HG02938 (cell line): ENCODE measurements around the gene APC.
A peak's percentile ranks its signal among the peaks of the same experiment; 100 is the strongest.

Source experiments
- ATAC-seq: cut with Tn5 transposase; IDR thresholded peaks from one replicate; pipeline ENCODE4 v1.9.1; 2021; ENCODE audit warnings: mild to moderate bottlenecking, moderate library complexity; ENCODE audit not compliant: unreplicated experiment

Gene APC

DNA sequence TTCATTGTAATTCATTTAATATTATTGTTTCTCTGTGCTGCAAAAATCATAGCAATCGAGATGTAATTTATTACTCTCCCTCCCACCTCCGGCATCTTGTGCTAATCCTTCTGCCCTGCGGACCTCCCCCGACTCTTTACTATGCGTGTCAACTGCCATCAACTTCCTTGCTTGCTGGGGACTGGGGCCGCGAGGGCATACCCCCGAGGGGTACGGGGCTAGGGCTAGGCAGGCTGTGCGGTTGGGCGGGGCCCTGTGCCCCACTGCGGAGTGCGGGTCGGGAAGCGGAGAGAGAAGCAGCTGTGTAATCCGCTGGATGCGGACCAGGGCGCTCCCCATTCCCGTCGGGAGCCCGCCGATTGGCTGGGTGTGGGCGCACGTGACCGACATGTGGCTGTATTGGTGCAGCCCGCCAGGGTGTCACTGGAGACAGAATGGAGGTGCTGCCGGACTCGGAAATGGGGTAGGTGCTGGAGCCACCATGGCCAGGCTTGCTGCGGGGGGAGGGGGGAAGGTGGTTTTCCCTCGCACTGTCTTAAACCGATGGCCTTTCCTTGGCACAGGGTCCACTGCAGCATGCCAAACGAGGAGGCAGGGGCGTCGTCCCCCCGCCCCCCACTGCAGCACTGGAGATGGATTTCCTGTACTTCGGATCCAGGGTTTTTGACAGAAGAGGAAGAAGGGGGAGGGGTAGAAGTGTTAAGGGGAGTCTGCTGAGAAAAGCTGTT is at the start of gene APC:
Gene APC, plus strand, starts transcription at position 423 of the 728 bp plus-strand sequence. CDS start 17,006 bp downstream, outside the sequence.
- peak; percentile 98 for ATAC-seq

DNA sequence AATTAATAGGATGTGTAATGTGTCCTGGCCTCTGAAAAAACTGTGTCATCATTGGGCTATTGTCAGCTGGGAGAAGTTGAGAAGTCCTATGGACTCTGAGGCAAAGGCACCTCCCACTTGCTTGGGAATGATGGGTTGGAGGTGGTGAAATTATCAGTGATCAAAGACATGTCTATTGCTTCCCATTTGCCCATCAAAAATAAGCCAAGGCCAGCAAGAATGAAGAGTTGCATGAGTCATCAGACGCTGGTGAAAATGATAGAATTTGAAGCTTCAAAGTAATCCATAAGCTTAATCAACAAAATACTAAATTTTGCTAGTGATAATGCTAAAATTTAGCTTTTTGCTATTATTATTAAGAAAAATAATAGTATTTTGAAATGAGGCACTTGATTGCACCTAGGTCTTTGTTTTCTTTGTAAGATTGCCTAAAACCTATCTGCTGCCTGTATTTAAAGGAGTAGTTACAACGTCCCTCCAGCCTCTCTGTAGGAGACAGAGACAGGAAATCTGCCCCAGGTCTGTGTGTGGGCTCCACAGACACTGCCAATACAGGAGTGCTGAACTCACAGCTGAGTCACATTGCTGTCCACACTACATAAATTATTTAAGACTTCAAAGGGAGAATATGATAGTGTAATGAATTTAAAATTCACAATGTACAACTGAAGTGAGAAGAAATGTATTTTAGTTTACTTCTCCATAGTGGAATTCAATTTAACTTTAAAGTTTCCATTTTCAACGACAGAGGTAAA is 48.4 kb upstream of the APC start:
- no peak for ATAC-seq

GRCh38 chr5:112690605-112691338 is 46.9 kb upstream of the APC start:
- no peak for ATAC-seq

DNA sequence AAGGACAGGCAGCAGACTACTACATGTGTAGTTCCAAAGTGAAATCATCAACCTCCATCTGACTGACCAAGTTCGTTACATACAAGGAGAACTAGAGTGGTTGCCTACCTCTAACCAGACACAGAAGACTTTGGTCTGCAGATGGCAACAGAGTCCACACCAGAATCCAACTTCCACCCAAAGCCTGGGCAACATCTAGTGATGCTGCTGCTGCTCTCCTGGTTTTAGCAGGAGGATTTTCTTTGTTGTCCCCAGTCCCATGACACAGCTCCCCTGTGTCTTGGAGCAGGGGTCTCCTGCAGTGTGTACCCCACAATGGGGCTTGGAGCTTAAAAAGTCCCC is 46.4 kb upstream of the APC start:
- no peak for ATAC-seq

GRCh38 chr5:112691758-112692157 is 45.9 kb upstream of the APC start:
- no peak for ATAC-seq

DNA sequence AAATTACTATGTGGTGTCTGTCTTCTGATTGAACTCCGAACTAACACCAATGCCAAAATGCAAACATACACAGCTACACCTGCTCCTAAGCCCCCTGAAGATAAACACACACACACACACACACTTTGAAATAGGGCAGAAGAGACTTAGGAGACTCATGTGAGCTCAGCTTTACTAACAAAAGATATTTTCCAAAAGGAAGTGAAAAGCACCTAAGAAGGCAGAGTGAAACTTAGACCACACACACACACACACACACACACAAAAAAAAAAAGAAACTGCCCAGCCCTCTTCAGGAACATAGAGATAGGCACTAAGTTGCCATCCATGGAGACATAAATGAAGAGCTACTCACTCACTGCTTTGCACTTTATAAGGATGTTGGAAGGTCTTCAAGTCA is 45.2 kb upstream of the APC start:
- no peak for ATAC-seq

- ATAC-seq: no peak
Observed at GRCh38 chr5:112693301-112693700, 44.4 kb upstream of the APC start.

- no peak for ATAC-seq
Observed at GRCh38 chr5:112694853-112695709, 42.6 kb upstream of the APC start.

DNA sequence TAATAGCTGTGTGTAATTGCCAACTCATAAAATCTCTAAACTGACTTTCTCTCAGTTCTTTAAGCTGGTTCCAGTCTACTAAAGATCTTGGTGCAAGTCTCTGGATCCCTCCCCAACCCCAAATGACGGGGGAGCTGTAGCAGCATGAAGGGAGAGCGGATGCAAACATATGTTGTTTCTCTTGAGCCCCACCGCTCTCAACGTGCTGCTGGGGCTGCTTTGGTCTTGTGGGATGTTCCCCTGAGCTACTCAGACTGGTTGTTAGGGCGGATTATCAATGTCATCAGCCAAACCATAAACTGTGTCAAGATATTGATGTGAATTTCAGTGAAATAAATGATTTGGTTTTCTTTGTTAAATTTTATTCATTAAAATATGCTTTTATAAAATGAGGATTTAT is 40.9 kb upstream of the APC start:
- ATAC-seq: no peak

DNA sequence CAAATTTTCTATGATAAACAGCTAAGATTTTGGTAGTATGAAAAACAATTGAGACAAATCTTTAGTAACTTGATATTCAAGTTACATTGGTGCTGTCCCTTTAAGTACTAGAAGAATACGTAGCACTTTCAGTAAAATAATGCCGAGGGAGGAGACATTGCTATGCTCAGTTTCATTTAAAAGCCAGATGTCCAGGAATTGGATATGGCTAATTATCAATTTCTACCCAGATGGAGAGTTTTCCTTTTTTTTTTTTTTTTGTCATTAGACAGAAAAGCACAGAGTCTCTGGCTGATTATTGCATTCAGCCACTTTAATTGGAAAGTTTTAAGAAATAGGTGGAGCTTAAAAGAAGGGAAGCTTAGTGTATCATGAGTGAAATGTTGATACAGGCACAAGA is 40.4 kb upstream of the APC start:
- ATAC-seq: no peak

GRCh38 chr5:112697833-112698232 is 39.9 kb upstream of the APC start:
- ATAC-seq: no peak

GRCh38 chr5:112703866-112704820 is 33.5 kb upstream of the APC start:
- no peak for ATAC-seq

GRCh38 chr5:112706446-112707016 is 31.2 kb upstream of the APC start:
- ATAC-seq: no peak

DNA sequence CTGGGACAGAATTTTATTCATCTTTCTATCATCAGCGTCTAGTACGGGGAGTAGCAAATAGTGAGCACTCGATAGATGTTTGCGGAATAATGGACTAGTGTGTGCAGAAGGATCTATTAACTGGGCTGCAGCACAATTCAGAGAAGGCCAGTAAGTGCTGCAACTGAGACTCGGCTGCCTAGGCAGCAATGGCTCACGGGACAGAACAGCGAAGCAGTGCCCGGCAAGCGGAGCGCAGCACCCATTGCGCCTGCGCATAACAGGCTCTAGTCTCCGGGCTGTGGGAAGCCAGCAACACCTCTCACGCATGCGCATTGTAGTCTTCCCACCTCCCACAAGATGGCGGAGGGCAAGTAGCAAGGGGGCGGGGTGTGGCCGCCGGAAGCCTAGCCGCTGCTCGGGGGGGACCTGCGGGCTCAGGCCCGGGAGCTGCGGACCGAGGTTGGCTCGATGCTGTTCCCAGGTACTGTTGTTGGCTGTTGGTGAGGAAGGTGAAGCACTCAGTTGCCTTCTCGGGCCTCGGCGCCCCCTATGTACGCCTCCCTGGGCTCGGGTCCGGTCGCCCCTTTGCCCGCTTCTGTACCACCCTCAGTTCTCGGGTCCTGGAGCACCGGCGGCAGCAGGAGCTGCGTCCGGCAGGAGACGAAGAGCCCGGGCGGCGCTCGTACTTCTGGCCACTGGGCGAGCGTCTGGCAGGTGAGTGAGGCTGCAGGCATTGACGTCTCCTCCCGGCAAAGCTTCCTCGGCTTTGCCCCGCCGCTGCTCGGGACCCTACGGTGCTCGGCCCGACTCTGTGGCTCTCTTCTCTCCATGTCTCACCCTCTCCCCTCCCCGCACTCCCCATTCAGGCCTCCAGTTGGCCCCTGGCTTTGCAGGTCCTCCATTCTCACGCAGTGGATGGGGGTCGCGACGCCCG is 30.2 kb upstream of the APC start:
- peak; percentile 94 for ATAC-seq

DNA sequence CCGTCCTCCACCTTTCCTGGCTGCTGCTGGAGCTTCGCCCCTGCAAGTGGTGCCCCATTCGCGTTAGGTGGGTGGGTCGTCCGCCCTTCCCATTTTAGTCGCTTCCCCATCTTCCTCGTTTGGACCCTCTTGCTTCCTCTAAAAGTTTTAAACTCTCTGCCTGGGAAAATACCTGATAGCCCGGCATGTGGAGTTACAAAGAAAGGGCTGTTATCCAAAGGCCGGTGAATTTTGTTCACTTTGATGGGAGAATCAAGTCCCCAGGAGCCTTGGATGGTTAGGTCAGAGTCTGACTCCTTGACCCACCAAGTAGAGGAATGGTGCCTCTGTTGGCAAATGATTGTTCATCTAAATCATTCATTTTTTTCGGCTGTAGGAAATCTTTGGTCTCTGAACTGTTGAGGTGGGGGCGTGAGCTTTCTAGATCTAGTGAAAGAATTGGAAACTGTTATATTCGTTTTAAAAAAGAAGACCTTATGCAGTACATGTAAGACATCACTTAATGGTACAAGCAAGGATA is 29.5 kb upstream of the APC start:
- no peak for ATAC-seq

DNA sequence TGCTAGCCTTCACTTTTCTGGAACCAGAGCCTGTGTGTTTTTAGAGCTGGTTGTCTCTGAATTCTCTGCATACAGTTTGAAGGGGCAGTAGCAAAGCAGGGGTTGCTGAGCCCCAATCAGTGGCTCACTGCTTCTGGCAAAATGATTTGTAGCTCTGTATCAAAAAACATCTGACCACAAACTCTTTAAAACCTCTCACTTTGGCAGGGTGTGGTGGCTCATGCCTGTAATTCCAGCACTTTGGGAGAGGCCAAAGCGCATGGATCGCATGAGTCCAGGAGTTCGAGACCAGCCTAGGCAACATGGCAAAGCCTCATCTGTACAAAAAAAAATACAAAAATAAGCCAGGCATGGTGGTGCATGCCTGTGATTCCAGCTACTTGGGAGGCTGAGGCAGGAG is 28.3 kb upstream of the APC start:
- no peak for ATAC-seq

GRCh38 chr5:112710896-112711295 is 26.8 kb upstream of the APC start:
- ATAC-seq: no peak

DNA sequence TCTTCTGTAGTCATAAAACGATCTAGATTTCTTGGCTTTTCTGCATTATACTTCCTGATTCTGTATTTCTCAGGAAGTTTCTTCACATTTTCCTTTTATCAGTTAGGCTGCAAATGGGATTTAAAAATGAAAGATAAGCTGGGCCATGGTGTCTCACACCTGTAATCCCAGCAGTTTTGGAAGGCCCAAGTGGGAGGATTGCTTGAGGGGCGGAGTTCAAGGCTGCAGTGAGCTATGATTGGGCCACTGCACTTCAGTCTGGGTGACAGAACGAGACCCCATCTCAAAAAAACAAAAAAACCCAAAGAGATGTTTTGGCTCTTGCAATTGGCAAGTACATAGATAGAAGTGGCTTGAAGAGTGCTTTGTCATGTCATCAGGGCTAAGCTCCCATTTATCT is 26.2 kb upstream of the APC start:
- ATAC-seq: no peak
